NT2/D1 (cell line): Measurements from ENCODE around the gene ANK2.

ENCODE experiments used
- SUZ12 ChIP-seq: IDR thresholded peaks from 2 replicates; pipeline ENCODE4 v1.6.1; 2011; ENCODE audit not compliant: insufficient read length, insufficient read depth; ENCODE audit errors: extremely low read depth
- YY1 ChIP-seq: IDR thresholded peaks from 2 replicates; pipeline ENCODE4 v1.6.1; 2011; ENCODE audit not compliant: insufficient read length, insufficient read depth
- ZNF274 ChIP-seq: IDR thresholded peaks from 2 replicates; pipeline ENCODE4 v1.6.1; 2011; ENCODE audit warnings: mild to moderate bottlenecking, low read depth, low read length

DNA sequence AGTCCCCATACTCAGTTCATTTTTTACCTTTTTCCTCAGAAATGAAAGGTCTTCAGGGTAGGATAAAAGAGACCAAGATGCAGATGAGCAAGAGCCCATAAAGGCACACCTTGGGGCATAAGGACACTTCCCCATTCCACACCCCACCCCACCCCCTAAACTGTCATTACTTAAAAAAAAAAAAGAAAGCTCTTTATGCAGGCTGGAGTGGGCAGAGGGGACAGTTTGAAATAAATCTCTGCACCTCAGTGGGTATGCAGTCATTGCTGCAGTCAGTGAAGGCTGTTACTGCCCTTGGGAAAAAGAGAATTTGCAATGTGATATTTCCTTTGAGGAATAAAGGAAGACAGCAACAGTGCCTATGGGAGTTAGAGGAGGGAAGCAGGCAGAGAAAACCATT, 137.5 kb downstream of the ANK2 start:
- TF ChIP-seq SUZ12, result no peak
- TF ChIP-seq ZNF274, result no peak
- no peak for TF ChIP-seq YY1
